Activated CD8-positive, alpha-beta memory T cell treated with anti-CD3 and anti-CD28 coated beads, Interleukin-2, amount 50 U/mL, for 48 hours (primary cell): ENCODE results near the gene EPHA1.

Experiments used
- DNase-seq: peaks from one replicate; pipeline ENCODE4 v3.0.0-alpha.2; 2020

The EPHA1 gene

GRCh38 chr7:143408686-143409561 is at the start of gene EPHA1:
Gene EPHA1 (minus strand): TSS chr7:143408856. CDS start chr7:143408805, 51 bp downstream.
- no peak for DNase-seq

- no peak for DNase-seq
These were observed 49.6 kb upstream of the EPHA1 start for GRCh38 chr7:143458263-143458662.

GRCh38 chr7:143456992-143457793 is 48.5 kb upstream of the EPHA1 start:
- DNase-seq = no peak

GRCh38 chr7:143455942-143456341 is 47.3 kb upstream of the EPHA1 start:
- DNase-seq = no peak

DNA sequence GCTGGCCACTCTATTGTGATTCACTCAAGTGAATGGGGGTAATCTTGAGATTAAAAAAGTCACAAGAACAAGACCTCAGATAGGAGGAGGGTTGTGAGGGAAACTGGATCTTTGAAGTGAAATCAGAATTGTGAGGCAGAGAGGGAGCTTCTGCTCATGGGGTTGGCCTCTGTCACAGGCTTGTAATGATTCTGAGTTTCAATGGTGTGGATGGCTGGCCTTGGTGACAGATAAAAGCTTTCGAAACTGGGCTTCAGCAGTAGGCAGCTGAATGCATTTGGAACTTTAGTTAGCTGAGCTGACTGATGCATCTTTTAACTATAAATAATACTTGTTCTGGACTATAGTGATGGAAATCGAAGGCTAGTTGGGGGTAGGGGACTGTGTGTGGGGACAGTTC is 46.8 kb upstream of the EPHA1 start:
- no peak for DNase-seq

GRCh38 chr7:143454091-143454680 is 45.5 kb upstream of the EPHA1 start:
- DNase-seq = no peak

GRCh38 chr7:143452495-143452894 is 43.8 kb upstream of the EPHA1 start:
- no peak for DNase-seq

GRCh38 chr7:143451746-143452145 is 43.1 kb upstream of the EPHA1 start:
- no peak for DNase-seq

GRCh38 chr7:143451122-143451521 is 42.5 kb upstream of the EPHA1 start:
- DNase-seq = no peak

GRCh38 chr7:143449793-143450192 is 41.1 kb upstream of the EPHA1 start:
- no peak for DNase-seq

DNA sequence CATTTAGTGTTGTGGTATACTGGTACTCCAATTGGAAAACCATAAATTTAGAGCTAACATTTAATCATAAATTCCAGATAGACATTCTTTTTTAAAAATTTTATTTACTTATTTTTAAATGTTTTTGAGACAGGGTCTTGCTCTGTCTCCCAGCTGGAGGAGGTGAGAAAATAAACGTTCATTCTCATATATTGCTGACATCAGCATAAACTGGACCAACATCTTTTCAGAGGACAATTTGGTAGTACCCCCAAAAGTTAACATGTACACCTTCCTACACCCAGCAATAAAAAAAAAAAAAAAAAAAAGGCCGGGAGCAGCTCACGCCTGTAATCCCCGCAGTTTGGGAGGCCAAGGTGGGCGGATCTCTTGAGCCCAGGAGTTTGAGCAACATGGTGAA is 39.8 kb upstream of the EPHA1 start:
- DNase-seq = no peak

GRCh38 chr7:143447466-143447865 is 38.8 kb upstream of the EPHA1 start:
- no peak for DNase-seq

- DNase-seq = no peak
These were observed 36.1 kb upstream of the EPHA1 start for GRCh38 chr7:143444785-143445184.

DNA sequence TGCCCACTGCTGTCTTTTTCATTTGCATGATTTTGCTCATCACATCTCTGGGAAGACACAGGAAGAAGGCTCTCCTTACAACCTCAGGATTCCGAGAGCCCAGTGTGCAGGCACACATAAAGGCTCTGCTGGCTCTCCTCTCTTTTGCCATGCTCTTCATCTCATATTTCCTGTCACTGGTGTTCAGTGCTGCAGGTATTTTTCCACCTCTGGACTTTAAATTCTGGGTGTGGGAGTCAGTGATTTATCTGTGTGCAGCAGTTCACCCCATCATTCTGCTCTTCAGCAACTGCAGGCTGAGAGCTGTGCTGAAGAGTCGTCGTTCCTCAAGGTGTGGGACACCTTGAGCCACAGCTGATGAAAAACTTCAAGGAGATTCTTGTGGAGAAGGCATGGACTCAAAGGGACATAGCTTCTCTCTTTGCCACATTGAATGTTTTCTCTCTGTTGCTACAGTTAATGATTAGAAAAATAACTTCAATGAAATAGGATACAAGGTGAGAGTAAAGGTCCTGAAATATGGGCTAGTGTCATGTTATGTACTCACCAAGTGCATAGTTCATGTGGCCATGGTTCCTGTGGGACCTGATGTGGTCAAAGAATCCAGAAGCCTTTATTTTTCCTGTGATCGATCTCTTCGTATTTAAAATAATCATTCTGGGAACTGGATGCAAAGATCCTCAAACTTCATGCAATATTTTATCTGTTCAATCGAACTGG is 35.6 kb upstream of the EPHA1 start:
- no peak for DNase-seq

- no peak for DNase-seq
These were observed 34.5 kb upstream of the EPHA1 start, which contains the start of gene TAS2R60 for GRCh38 chr7:143443153-143443552. Gene TAS2R60 (plus strand): TSS chr7:143443453. CDS start chr7:143443453, 0 bp downstream.

- no peak for DNase-seq
These were observed 31.2 kb upstream of the EPHA1 start for GRCh38 chr7:143439866-143440265.

GRCh38 chr7:143437578-143437977 is 28.9 kb upstream of the EPHA1 start:
- DNase-seq = no peak

DNA sequence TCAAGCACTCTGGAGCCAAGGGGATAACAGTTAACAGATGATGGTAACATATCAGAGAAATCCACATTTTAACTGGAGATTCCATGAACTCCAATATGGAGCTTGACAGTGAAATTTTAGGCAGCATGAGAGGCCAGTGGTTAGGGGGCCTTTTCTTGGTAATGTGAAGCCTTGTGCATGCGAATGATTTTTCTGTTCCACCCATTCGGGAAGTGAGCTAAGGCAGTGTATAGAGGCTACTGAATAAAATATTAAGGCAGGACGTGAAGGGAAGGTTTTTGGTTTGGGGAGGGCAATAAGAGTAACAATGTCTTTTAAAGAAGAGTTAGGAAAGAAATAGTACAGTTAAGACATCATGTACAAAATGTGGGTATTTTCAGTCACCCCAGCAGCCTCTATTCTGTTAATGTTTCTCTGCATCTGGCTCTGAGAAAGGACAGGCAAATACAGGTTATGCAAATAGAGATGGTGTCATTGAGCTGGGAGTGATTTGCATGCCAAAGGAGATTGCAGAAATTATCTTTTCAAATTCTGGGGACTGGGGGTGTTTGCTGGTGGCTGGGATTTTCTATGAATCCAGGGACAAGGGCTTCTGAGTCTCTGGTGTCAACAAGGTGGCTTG is 27.8 kb upstream of the EPHA1 start:
- DNase-seq = no peak

GRCh38 chr7:143435266-143435665 is 26.6 kb upstream of the EPHA1 start:
- no peak for DNase-seq

DNA sequence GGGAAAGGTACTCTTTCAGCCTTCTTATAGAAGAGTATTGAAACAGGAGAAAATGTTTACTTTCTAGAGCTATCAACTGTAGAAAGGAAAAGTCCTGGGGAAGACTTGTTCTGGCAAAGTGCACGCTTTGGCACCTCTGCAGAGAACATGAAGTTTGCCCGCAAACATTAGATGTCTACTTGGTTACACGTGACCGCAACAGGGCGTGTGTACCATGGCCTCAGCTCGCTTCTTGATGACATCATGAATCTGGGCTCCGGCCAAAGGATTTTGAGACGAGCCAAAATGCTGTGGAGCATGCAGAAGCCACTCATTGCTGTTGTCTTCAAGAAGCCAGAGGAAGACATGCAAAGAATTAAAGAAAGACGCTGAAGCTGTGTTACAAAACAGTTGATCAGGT is 26.0 kb upstream of the EPHA1 start:
- no peak for DNase-seq

DNA sequence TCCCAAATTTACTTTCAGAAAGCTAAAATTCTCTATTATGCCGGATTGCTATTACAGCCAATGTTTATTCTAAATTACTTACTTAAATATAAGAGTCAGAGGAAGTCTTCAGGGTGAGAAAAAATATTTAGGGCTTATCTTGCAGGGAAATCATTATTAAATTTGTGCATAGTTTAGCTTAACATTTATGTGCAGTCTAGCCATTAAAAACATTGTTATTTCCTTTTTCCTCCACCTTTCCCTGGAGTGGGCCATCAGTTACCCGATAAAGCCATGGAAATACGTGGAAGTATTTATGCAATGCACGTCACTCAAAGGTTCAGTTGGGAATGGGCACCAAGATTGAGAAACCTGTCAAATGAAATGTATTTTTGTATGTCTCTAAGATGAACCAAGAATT is 25.1 kb upstream of the EPHA1 start:
- DNase-seq = no peak

DNA sequence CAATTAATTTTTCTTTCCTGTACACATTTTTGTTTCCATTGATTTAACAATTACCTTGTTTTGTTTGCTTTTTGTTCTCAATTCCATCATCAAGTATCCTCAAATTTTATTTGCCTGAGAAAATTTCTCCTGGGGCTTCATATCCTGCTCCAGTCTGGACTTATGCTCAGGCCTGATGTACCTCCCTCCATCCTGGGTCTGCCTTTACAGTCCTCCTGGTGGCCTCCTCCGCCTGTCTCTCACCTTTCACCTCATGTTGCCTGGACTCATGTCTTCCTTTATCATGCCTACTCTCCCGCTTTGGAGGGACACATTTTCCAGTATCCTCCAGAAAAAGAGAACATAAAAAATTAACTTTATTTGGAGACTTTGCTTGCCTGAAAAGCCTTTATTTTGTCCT is 22.5 kb upstream of the EPHA1 start:
- DNase-seq = no peak
